Mesothelial cell of epicardium (in vitro differentiated cells): ENCODE results near the gene ACOT8. TPM values are rescaled to one million over a fixed set of nuclear protein-coding genes. Genes with fewer than 3 reads are reported as not detected.

ENCODE experiments used
- DNase-seq, 2 experiments: peaks; one replicate each; pipeline ENCODE4 v3.0.0; 2021; ENCODE audit warnings: low spot score in 2 of 2; ENCODE audit not compliant: unreplicated experiment in 2 of 2
- H3K27ac Mint-ChIP-seq: 2 replicates; pipeline ENCODE4 v1.8.0; 2021; ENCODE audit warnings: mixed read lengths
- H3K27me3 Mint-ChIP-seq: 2 replicates; pipeline ENCODE4 v1.8.0; 2021; ENCODE audit warnings: low read depth, mixed read lengths
- H3K36me3 Mint-ChIP-seq: 2 replicates; pipeline ENCODE4 v1.8.0; 2021; ENCODE audit warnings: mixed read lengths
- H3K4me1 Mint-ChIP-seq: 2 replicates; pipeline ENCODE4 v1.8.0; 2021; ENCODE audit warnings: mixed read lengths
- H3K4me3 Mint-ChIP-seq: 2 replicates; pipeline ENCODE4 v1.8.0; 2021; ENCODE audit warnings: mild to moderate bottlenecking, moderate library complexity, mixed read lengths
- H3K9me3 Mint-ChIP-seq: 2 replicates; pipeline ENCODE4 v1.8.0; 2021; ENCODE audit warnings: mixed read lengths
- total RNA-seq: library from RNA; stranded (reverse); gene quantifications from 3 replicates; pipeline ENCODE4 v1.2.1, GENCODE V29; 2021
- TF ChIP-seq, protein P1 (sequence below): fragments of 200-600 bp; sonication (generic); IDR thresholded peaks from one replicate; pipeline ENCODE4 v1.5.0; 2021; ENCODE audit warnings: antibody characterized with exemption; ENCODE audit not compliant: unreplicated experiment

The ACOT8 gene
- total RNA-seq, 1 donor from 2014 or later, result 20.6 TPM

DNA sequence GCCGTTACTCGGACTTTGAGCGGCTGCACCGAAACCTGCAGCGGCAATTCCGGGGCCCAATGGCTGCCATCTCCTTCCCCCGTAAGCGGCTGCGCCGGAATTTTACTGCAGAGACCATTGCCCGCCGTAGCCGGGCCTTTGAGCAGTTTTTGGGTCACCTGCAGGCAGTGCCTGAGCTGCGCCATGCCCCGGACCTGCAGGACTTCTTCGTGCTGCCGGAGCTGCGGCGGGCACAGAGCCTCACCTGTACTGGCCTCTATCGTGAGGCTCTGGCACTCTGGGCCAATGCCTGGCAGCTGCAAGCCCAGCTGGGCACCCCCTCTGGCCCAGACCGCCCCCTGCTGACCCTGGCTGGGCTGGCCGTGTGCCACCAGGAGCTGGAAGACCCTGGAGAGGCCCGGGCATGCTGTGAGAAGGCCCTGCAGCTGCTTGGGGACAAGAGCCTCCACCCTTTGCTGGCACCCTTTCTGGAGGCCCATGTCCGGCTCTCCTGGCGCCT is 16.4 kb downstream of the ACOT8 start:
- H3K4me3 Mint-ChIP-seq, result no peak overlapping the region
- no peaks in the 10 kb centered on the region for H3K27me3 Mint-ChIP-seq
- H3K4me1 Mint-ChIP-seq, result peaks cover 6% of the 10 kb centered on the region
- DNase-seq, result no peak
- TF ChIP-seq, protein P1, sequence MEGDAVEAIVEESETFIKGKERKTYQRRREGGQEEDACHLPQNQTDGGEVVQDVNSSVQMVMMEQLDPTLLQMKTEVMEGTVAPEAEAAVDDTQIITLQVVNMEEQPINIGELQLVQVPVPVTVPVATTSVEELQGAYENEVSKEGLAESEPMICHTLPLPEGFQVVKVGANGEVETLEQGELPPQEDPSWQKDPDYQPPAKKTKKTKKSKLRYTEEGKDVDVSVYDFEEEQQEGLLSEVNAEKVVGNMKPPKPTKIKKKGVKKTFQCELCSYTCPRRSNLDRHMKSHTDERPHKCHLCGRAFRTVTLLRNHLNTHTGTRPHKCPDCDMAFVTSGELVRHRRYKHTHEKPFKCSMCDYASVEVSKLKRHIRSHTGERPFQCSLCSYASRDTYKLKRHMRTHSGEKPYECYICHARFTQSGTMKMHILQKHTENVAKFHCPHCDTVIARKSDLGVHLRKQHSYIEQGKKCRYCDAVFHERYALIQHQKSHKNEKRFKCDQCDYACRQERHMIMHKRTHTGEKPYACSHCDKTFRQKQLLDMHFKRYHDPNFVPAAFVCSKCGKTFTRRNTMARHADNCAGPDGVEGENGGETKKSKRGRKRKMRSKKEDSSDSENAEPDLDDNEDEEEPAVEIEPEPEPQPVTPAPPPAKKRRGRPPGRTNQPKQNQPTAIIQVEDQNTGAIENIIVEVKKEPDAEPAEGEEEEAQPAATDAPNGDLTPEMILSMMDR, result no peak
- H3K27ac Mint-ChIP-seq, result no peak overlapping the region
- peaks cover 16% of the 10 kb centered on the region for H3K36me3 Mint-ChIP-seq
- no peaks in the 10 kb centered on the region for H3K9me3 Mint-ChIP-seq

DNA sequence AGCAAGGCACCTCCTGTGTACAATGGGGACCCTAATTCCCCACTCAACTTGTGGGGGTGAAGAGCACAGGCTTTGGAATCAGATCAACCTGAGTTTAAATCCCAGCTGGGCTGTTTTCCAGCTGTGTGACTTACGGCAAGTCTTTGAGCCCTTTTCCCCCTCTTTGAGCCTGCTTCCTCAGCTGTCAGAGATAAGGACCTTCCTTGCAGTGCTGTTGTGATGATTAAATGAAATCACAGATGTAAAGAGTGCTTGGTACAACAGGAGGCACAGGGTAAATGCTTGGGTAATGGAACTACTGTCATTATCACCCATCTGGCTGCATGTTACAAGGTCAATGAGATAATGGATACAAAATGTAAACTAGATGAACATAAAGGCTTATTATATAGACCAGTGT is 20.4 kb downstream of the ACOT8 start:
- Mint-ChIP-seq H3K27ac (peak overlapping the region; percentile 9), H3K27me3 (no peaks in the 10 kb centered on the region), H3K4me3 (peak overlapping the region; percentile 1), H3K9me3 (no peaks in the 10 kb centered on the region), H3K4me1 (peaks cover 20% of the 10 kb centered on the region), H3K36me3 (no peaks in the 10 kb centered on the region)
- TF ChIP-seq, protein P1, result no peak
- DNase-seq, result no peak

DNA sequence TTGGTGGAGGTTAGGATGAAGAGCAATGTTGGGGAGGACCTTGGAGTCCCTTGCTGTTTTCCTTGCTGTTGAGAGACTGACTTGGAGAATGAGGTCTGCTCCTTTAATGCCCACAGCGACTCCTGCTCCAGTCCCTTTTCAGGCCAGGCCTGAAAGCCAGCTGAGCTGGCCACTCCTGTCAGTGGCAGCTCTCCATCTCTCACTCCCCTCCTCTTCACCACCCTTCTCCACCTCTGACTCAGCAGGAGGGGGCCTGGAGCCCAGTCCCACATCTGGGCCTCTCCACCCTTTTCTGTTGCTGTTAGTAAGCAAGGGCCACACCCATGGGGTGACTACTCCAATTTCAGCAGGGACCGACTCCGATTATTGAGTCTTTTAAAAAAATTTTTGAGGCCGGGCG is 21.4 kb downstream of the ACOT8 start:
- H3K27ac Mint-ChIP-seq, result no peak overlapping the region
- peak overlapping the region; percentile 46 for H3K4me3 Mint-ChIP-seq
- DNase-seq, result no peak
- TF ChIP-seq, protein P1, result no peak
- no peaks in the 10 kb centered on the region for H3K9me3 Mint-ChIP-seq
- H3K36me3 Mint-ChIP-seq, result no peaks in the 10 kb centered on the region
- H3K4me1 Mint-ChIP-seq, result peaks cover 20% of the 10 kb centered on the region
- no peaks in the 10 kb centered on the region for H3K27me3 Mint-ChIP-seq

DNA sequence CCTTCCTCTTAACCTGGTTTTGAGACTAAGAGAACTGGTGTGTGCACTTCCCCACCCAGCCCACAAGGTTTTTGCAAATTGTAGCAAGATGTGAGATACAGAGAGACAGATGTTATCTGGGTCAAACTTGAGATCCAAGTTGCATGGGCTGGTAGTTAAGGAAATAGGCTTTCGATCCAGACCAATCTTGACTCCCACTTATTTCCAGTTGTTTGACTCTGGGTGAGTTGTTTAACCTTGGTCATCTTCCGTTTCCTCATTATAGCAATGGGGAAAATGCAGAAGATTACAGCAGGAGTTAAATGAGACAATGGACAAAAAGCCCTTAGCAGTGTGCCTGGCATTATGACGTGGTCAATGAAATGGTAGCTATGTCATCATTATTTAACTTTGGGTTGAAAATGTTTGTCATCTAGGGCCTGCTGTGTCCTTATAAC is 21.8 kb downstream of the ACOT8 start:
- H3K4me1 Mint-ChIP-seq, result peaks cover 21% of the 10 kb centered on the region
- H3K27me3 Mint-ChIP-seq, result no peaks in the 10 kb centered on the region
- no peak for DNase-seq
- H3K4me3 Mint-ChIP-seq, result peak overlapping the region; percentile 75
- TF ChIP-seq, protein P1, result no peak
- H3K36me3 Mint-ChIP-seq, result no peaks in the 10 kb centered on the region
- H3K27ac Mint-ChIP-seq, result no peak overlapping the region
- no peaks in the 10 kb centered on the region for H3K9me3 Mint-ChIP-seq

DNA sequence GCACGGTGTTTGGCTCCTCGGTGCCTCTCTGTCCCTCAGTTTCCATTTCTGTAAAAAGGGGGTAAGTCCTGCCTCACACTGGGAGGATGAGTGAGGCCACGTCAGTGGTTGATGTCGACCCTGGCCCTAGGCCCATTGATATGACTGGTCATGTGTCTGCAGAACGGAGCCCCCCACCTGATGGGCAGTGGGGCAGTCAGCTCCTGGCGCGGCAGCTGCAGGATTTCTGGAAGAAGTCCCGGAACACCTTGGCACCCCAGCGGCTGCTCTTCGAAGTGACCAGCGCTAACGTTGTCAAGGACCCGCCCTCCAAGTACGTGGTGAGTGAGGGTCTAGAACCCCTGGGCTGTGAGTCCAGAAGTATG is 22.4 kb downstream of the ACOT8 start:
- no peaks in the 10 kb centered on the region for H3K36me3 Mint-ChIP-seq
- peak overlapping the region; percentile 75 for H3K4me3 Mint-ChIP-seq
- DNase-seq, result no peak
- TF ChIP-seq, protein P1, result no peak
- no peaks in the 10 kb centered on the region for H3K27me3 Mint-ChIP-seq
- H3K9me3 Mint-ChIP-seq, result no peaks in the 10 kb centered on the region
- H3K27ac Mint-ChIP-seq, result peak overlapping the region; percentile 21
- H3K4me1 Mint-ChIP-seq, result peaks cover 22% of the 10 kb centered on the region
